Neutrophil (primary cell): Measurements from ENCODE around the gene TIMM44.
"Not testable (repeated sequence)": the region's sequence is repeated elsewhere in the genome, so short reads cannot be mapped to it uniquely, and the experiment has no call there.

Experiments used
- H3K27ac ChIP-seq: fragments of 200-600 bp; sonication (generic); 2 replicates; pipeline ENCODE4 v1.5.1; 2016; ENCODE audit warnings: mild to moderate bottlenecking, moderate library complexity
- H3K27me3 ChIP-seq: fragments of 200-600 bp; sonication (generic); 2 replicates; pipeline ENCODE4 v1.6.0; 2016; ENCODE audit warnings: mild to moderate bottlenecking
- H3K36me3 ChIP-seq: fragments of 200-600 bp; sonication (generic); 2 replicates; pipeline ENCODE4 v1.5.1; 2017
- H3K4me1 ChIP-seq, 2 experiments: fragments of 200-600 bp in 1 of 2; sonication (generic) in 1 of 2; 1 replicate in 1 of 2; 2 replicates in 1 of 2; pipeline versions ENCODE4 v1.5.1 to v1.6.1; 2013 to 2016; ENCODE audit warnings: low read depth in 1 of 2, low read length in 1 of 2, mild to moderate bottlenecking in 1 of 2, moderate library complexity in 1 of 2; ENCODE audit not compliant: control insufficient read depth in 1 of 2, insufficient read depth in 1 of 2
- H3K4me3 ChIP-seq, 2 experiments: fragments of 200-600 bp in 1 of 2; sonication (generic) in 1 of 2; 1 replicate in 1 of 2; 2 replicates in 1 of 2; pipeline ENCODE4 v1.5.1; 2013 to 2016; ENCODE audit warnings: low read depth in 1 of 2, low read length in 1 of 2, mild to moderate bottlenecking in 1 of 2, moderate library complexity in 1 of 2
- H3K9me3 ChIP-seq: fragments of 200-600 bp; sonication (generic); 2 replicates; pipeline ENCODE4 v1.5.1; 2016
- CTCF ChIP-seq: fragments of 200-600 bp; sonication (generic); IDR thresholded peaks from 2 replicates; pipeline ENCODE4 v1.5.1; 2016; ENCODE audit warnings: antibody characterized with exemption

The TIMM44 gene

GRCh38 chr19:7921302-7921966 lies 22.0 kb downstream of the TIMM44 start:
- Histone ChIP-seq H3K4me1 (peaks cover 36 to 60% of the 10 kb centered on the region in 2 experiments), H3K9me3 (no peaks in the 10 kb centered on the region)

GRCh38 chr19:7920519-7921301 lies 22.8 kb downstream of the TIMM44 start:
- peak overlapping the region; percentile 95 for H3K27ac ChIP-seq
- H3K9me3 ChIP-seq = no peaks in the 10 kb centered on the region
- TF ChIP-seq CTCF = peak; percentile 52
- H3K4me1 ChIP-seq = peaks cover 41 to 64% of the 10 kb centered on the region in 2 experiments
- no peaks in the 10 kb centered on the region for H3K36me3 ChIP-seq
- H3K27me3 ChIP-seq = peaks cover 66% of the 10 kb centered on the region
- H3K4me3 ChIP-seq = peak overlapping the region; percentile 76 to 100

More at GRCh38 chr19:7921302-7921966, 22.0 kb downstream of the TIMM44 start:
- H3K36me3 ChIP-seq = no peaks in the 10 kb centered on the region
- H3K4me3 ChIP-seq = peak overlapping the region; percentile 76 to 100
- no peak for TF ChIP-seq CTCF
- peaks cover 66% of the 10 kb centered on the region for H3K27me3 ChIP-seq
- peak overlapping the region; percentile 95 for H3K27ac ChIP-seq

GRCh38 chr19:7919610-7920518 lies 23.6 kb downstream of the TIMM44 start, which contains the start of gene SNAPC2:
TSS of gene SNAPC2 (plus strand) at chr19:7920338. CDS start at chr19:7920367, 29 bp downstream.
- peak within 1 kb of the TSS; percentile 76 to 100 for H3K4me3 ChIP-seq
- H3K36me3 ChIP-seq = no peaks in the 10 kb centered on the region
- TF ChIP-seq CTCF = no peak
- no peaks in the 10 kb centered on the region for H3K9me3 ChIP-seq
- peak within 1 kb of the TSS; percentile 95 for H3K27ac ChIP-seq
- H3K27me3 ChIP-seq = peaks cover 66% of the 10 kb centered on the region
- peaks cover 37 to 58% of the 10 kb centered on the region in 2 experiments for H3K4me1 ChIP-seq

GRCh38 chr19:7918615-7919421 lies 24.6 kb downstream of the TIMM44 start:
- Histone ChIP-seq H3K9me3 (no peaks in the 10 kb centered on the region), H3K36me3 (no peaks in the 10 kb centered on the region), H3K27ac (no peak overlapping the region), H3K4me1 (peaks cover 37 to 55% of the 10 kb centered on the region in 2 experiments), H3K4me3 (peak overlapping the region in 1 of 2 experiments; percentile 100), H3K27me3 (peaks cover 66% of the 10 kb centered on the region)
- no peak for TF ChIP-seq CTCF

GRCh38 chr19:7918062-7918614 lies 25.3 kb downstream of the TIMM44 start:
- Histone ChIP-seq H3K4me1 (peaks cover 37 to 55% of the 10 kb centered on the region in 2 experiments), H3K27me3 (peaks cover 65% of the 10 kb centered on the region), H3K4me3 (peak overlapping the region in 1 of 2 experiments; percentile 42)
- H3K36me3 ChIP-seq, H3K27ac ChIP-seq, H3K9me3 ChIP-seq: not testable (repeated sequence)
